Kidney capillary endothelial cell (primary cell): ENCODE data around the gene PLA2G4C.
A peak's percentile ranks its signal among the peaks of the same experiment; 100 is the strongest.

Experiments
- DNase-seq: peaks from one replicate; pipeline ENCODE4 v3.0.0-alpha.2; 2018; ENCODE audit warnings: low spot score

Gene PLA2G4C

GRCh38 chr19:48110350-48110966 is at the start of gene PLA2G4C:
PLA2G4C (minus strand) TSS chr19:48110817; CDS start chr19:48106529, 4,288 bp downstream.
- peak; percentile 86 for DNase-seq

GRCh38 chr19:48158210-48158790 is 47.7 kb upstream of the PLA2G4C start:
- no peak for DNase-seq

- no peak for DNase-seq
Observed at GRCh38 chr19:48154003-48154402, 43.4 kb upstream of the PLA2G4C start.

- DNase-seq, result peak; percentile 77
Observed at GRCh38 chr19:48152551-48152950, 41.9 kb upstream of the PLA2G4C start.

GRCh38 chr19:48149430-48149829 is 38.8 kb upstream of the PLA2G4C start:
- no peak for DNase-seq

- DNase-seq, result no peak
Observed at GRCh38 chr19:48148576-48148975, 38.0 kb upstream of the PLA2G4C start.

GRCh38 chr19:48147597-48148175 is 37.1 kb upstream of the PLA2G4C start:
- DNase-seq, result no peak

- no peak for DNase-seq
Observed at GRCh38 chr19:48139053-48139452, 28.4 kb upstream of the PLA2G4C start.

- no peak for DNase-seq
Observed at GRCh38 chr19:48137411-48137810, 26.8 kb upstream of the PLA2G4C start.

- DNase-seq, result no peak
Observed at GRCh38 chr19:48136547-48136946, 25.9 kb upstream of the PLA2G4C start.

- no peak for DNase-seq
Observed at GRCh38 chr19:48135411-48135810, 24.8 kb upstream of the PLA2G4C start.

- no peak for DNase-seq
Observed at GRCh38 chr19:48133094-48133493, 22.5 kb upstream of the PLA2G4C start.

- DNase-seq, result no peak
Observed at GRCh38 chr19:48127561-48127960, 16.9 kb upstream of the PLA2G4C start.

GRCh38 chr19:48123907-48124651 is 13.5 kb upstream of the PLA2G4C start:
- DNase-seq, result peak; percentile 97

- DNase-seq, result peak; percentile 40
Observed at GRCh38 chr19:48122421-48122820, 11.8 kb upstream of the PLA2G4C start.

- DNase-seq, result peak; percentile 98
Observed at GRCh38 chr19:48121909-48122371, 11.3 kb upstream of the PLA2G4C start.

GRCh38 chr19:48121066-48121465 is 10.4 kb upstream of the PLA2G4C start:
- DNase-seq, result no peak

- DNase-seq, result no peak
Observed at GRCh38 chr19:48120505-48120904, 9.9 kb upstream of the PLA2G4C start.

GRCh38 chr19:48118131-48118517 is 7.5 kb upstream of the PLA2G4C start:
- no peak for DNase-seq

GRCh38 chr19:48117515-48118130 is 7.0 kb upstream of the PLA2G4C start:
- DNase-seq, result no peak

- DNase-seq, result no peak
Observed at GRCh38 chr19:48113190-48113917, 2.7 kb upstream of the PLA2G4C start.

GRCh38 chr19:48111280-48111679 is 663 bp upstream of the PLA2G4C start:
- no peak for DNase-seq
